Stimulated activated CD4-positive, alpha-beta T cell treated with anti-CD3 and anti-CD28 coated beads, Interleukin-2, amount 100 ng/mL, for 24 hours (primary cell): ENCODE data around the gene YBEY.
"Not testable (repeated sequence)": the region's sequence is repeated elsewhere in the genome, so short reads cannot be mapped to it uniquely, and the experiment has no call there.

Source experiments
- DNase-seq, 2 donors: peaks; one replicate each; pipeline ENCODE4 v3.0.0-alpha.2; 2020

The YBEY gene, protein sequence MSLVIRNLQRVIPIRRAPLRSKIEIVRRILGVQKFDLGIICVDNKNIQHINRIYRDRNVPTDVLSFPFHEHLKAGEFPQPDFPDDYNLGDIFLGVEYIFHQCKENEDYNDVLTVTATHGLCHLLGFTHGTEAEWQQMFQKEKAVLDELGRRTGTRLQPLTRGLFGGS

GRCh38 chr21:46285761-46286647 is at the start of gene YBEY:
YBEY (plus strand) TSS chr21:46286342; CDS start chr21:46286914, 572 bp downstream.
- peak; percentile 88 to 90 for DNase-seq

DNA sequence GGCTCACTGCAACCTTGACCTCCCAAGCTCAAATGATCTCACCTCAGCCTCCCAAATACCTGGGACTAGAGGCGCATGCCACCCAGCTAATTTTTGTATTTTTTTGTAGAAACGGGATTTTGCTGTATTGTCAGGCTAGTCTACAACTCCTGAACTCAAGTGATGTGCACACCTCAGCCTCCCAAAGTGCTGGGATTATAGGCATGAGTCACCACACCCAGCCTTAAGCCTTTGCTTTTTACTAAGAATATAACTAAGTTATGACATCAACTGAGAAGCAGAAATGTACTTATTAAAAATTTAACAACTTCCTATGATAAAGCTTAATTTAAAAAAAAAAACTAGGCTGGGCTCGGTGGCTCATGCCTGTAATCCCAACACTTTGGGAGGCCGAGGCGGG is 48.7 kb upstream of the YBEY start:
- DNase-seq: no peak

DNA sequence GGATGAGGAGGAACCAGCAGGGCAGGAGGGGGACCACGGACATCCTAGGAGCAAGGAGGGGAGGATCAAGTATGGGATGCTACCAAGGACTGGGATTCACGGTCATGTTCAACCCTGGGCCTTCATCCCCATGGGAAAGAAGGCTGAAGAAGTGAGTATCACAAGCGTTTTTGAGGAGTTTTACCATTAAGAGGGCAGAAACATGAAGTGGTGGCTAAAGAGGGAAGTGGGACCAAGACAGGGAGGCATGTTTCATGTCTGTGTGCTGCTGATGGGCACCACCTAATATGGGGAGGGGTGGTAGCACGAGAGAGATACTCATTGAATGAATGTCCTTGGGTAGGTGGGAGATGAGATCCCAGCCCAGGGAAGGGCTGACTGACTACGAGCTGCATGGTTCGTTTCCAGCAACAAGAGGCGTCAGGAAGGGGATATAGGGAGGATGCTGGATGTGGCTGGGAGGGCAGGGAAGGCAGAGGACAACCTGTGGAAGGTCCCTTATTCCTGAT is 46.3 kb upstream of the YBEY start:
- DNase-seq: no peak

DNA sequence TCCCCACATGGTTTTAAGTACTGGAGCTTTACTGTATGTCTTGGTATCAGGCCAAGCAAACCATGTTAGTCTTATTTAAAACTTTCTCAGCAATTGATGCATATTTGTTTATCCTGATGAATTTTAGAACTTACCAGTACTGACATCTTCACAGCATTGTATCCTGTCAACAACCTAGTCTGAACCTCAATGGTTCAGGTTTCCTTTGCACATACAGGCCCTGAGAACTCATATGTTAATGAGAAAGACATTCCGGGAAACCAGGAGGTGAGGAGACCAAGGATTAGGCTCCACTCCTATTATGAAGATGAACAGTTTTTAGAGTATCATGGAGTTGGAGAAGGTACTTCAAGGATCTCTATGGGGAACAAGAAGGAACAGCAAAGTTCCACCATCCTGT is 44.6 kb upstream of the YBEY start:
- not testable (repeated sequence) for DNase-seq

GRCh38 chr21:46243325-46243724 is 42.8 kb upstream of the YBEY start:
- DNase-seq: no peak

- no peak for DNase-seq
Measured at GRCh38 chr21:46243960-46244361, 42.2 kb upstream of the YBEY start.

- DNase-seq: no peak
Measured at GRCh38 chr21:46244602-46245001, 41.5 kb upstream of the YBEY start.

- no peak for DNase-seq
Measured at GRCh38 chr21:46245213-46245915, 40.8 kb upstream of the YBEY start.

DNA sequence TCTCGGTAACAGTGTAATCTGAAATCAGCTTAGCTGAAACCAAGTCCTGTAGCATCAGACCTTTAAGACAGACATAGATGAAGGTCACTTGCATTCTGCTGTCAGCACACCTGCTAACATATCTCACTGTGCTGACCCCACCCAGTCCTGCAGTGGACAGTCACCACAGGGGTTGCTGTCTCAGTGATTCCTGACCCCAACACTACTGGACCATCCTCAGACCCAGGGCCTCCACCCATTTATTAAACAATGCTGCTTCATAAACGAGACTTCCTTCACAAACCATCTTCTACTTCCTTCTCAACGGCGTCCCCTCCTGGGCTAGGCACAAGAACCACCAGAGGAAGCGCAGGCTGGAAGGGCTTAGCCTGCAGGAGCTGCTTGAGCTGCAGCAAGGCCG is 39.8 kb upstream of the YBEY start:
- no peak for DNase-seq

GRCh38 chr21:46247699-46248421 is 38.3 kb upstream of the YBEY start:
- DNase-seq: no peak

GRCh38 chr21:46248422-46248782 is 37.7 kb upstream of the YBEY start:
- no peak for DNase-seq

DNA sequence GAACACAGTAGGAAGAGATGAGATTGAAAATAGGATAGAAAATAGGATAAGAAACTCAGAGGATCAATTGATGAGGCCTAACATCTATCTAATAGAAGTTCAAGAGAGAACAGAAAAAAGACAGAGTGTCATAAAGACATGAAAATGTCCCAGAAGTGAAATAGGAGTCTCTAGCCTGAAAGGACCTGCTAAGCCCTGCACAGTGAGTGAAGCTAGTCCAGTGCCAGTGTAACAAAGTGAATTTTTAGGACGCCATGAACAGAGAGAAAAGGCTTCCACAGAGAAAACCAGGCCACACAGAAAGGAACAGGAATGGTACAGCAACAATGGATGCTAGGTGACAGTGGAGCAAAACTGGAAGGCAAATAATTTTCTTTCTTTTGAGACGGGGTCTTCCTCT is 37.3 kb upstream of the YBEY start:
- DNase-seq: no peak

DNA sequence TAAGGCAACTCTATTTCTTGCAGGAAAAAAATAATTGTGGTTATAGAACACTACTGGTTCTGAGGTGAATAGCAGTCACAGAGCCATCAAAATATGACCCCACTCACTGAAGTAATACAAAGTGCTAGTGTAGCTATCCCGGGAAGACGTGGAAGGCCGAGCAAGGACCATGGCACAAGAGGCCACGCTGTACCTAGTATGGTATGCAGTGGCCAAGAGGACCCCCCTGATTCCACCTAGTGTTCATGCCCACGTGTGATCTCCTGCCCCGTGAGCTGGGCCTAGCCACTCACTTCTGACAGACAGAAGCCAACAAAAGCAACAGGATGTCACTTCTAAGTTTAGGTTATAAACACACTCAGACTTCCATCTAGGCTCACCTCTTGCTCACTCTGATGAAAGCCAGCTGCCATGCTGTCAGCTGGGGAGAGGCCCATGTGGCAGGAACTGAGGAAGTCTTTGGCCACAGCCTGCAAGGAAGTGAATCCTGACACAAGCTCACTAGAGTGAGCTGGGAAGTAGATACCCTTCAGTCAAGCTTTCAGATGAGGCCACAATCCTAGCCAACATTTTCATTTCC is 35.9 kb upstream of the YBEY start:
- no peak for DNase-seq

DNA sequence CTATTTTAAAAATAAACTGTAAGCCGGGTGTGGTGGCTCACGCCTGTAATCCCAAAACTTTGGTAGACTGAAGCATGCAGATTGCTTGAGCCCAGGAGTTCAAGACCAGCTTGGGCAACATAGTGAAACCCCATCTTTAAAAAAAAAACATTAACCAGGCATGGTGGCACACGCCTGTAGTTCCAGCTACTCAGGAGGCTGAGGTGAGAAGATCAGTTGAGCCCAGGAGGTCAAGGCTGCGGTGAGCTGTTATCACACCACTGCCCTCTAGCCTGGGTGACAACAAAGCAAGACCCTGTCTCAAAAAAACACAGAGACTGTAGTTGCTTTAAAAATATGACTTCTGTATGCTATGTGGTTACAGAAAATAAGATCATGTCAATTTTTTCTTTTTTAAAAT is 33.3 kb upstream of the YBEY start:
- no peak for DNase-seq

GRCh38 chr21:46253610-46254124 is 32.5 kb upstream of the YBEY start:
- DNase-seq: peak; percentile 37 to 43

DNA sequence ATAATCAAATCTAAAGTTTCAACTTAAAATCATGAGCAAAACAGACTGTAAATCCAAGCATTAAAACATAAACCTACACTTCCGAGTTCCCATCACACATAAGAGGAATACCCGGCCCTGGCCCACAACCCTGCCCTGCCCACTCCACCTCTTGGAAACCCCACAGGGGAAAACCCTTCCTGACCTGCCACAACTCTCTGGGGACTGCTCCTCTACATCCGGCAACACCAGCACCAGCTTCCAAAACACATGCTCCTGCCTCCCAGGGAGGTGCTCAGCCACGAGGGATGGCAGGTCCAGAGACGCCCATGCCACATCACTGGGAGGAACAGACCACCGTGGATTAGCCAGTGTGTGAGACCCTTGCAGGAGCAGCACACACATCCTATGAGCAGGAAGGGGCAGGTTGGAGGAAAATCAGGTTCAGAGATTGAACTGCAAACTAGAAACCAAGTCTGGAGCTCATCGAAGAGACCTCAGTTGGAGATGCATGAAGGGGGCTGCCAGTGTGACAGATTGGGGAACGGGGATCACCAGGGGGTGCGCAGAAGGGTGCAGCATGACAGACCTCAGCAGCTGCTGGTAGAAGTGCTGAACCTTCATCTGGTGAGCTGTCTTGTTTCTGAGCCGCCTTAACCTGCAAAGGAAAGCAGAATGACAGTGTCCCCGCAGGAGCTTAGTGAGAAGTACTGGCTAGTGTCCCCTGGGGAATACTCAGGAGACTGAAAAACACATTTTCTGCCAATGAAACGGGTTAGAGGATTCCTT is 31.8 kb upstream of the YBEY start:
- no peak for DNase-seq

DNA sequence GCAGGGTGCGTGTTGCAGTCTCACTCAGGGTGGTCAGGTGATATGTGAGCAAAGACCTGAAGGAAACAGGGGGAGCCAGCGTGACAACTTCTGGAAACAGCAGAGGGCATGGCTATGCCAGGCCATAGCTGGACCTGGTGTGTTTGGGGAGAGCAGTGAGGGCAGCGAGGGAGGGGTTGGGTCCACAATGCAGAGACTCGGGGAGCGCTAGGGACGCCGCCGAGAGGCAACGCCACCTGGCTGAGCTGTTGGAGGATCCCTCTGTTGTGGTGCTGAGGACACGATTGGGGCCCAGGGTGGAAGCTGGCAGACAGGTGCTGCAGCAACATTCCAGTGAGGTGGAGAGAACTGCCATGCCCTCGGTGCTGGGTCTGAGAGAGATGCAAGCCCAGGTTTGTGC is 31.0 kb upstream of the YBEY start:
- no peak for DNase-seq

GRCh38 chr21:46255758-46256337 is 30.3 kb upstream of the YBEY start:
- DNase-seq: no peak

DNA sequence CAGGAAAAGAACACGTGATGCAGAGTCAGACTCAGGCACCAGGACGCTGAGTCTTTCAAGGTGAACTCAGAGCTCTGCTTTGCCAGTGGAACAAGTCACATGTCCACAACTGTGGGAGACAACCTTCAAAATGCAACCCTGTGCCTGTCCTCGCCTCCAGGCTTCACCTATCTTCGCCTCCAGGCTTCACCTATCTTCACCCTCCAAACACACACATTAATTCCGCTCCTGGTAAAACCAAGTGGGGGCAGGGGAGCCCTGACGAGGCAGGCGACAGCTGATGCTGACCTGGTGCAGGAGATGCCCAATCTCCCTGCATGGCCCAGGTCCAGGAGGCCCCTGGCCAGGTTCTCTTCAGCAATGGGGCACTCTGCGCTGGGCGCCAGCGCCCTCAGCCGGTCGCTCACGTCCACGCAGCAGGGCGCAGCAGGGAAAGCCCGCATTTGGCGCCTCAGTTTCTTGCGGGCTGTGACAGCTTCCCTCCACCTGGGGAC is 29.6 kb upstream of the YBEY start:
- DNase-seq: no peak

GRCh38 chr21:46264046-46264689 is 22.0 kb upstream of the YBEY start:
- no peak for DNase-seq
